HCT116 (cell line): Measurements from ENCODE around the gene MAPKAP1. TPM values are rescaled to one million over a fixed set of nuclear protein-coding genes. Genes with fewer than 3 reads are reported as not detected.

Source experiments
- ATAC-seq: fragments of 200-7000 bp; cut with Tn5 transposase; 2 replicates; pipeline ENCODE4 v1.9.1; 2020; ENCODE audit warnings: mild to moderate bottlenecking, moderate library complexity
- BruUV-seq: library from RNA; stranded (reverse); fragments of 400-500 nt; replicated peaks from 2 replicates; lab custom pipeline; 2021; lab: Mats Ljungman, UMichigan
- CTCF ChIA-PET: fragments of 300-600 bp; sonication (Branson Sonifier 250); formaldehyde crosslinking; loops from one replicate; lab custom pipeline; 2021; ENCODE audit warnings: antibody characterized with exemption; lab: Charles Lee
- POLR2A ChIA-PET: fragments of 300-600, 350-600 bp; sonication (Branson Sonifier 250); formaldehyde crosslinking; loops from one replicate; lab custom pipeline; 2021; ENCODE audit warnings: antibody characterized with exemption; lab: Charles Lee
- RAD21 ChIA-PET, 2 experiments: fragments of 300-600 bp; sonication (Branson Sonifier 250); formaldehyde crosslinking; loops; one replicate each; lab custom pipeline; 2023; ENCODE audit warnings: low total read pairs in 2 of 2; ENCODE audit not compliant: uncharacterized antibody in 2 of 2, unreplicated experiment in 2 of 2, low non-redundant PET in 1 of 2; lab: Charles Lee
- DNase-seq: peaks from one replicate; pipeline ENCODE4 v3.0.0-alpha.2; 2010; ENCODE audit warnings: low read depth, low spot score
- H2AFZ ChIP-seq: fragments of 200-600 bp; shearing (Covaris generic), sonication (generic); 2 replicates; pipeline ENCODE4 v1.6.1; 2017; ENCODE audit warnings: low read depth, mixed run types, mixed read lengths, antibody characterized with exemption, low read length; ENCODE audit not compliant: poor library complexity, severe bottlenecking
- H3K27ac ChIP-seq: 2 replicates; pipeline ENCODE4 v1.5.1; 2012; ENCODE audit warnings: low read depth, low read length
- H3K27me3 ChIP-seq: fragments of 200-600 bp; sonication (generic); 2 replicates; pipeline ENCODE4 v1.6.1; 2016; ENCODE audit warnings: mixed run types, low read length, mixed read lengths; ENCODE audit not compliant: insufficient read depth
- H3K36me3 ChIP-seq, 2 experiments: fragments of 200-500 bp in 1 of 2; fragments of 200-600 bp in 1 of 2; sonication (Bioruptor generic) in 1 of 2; sonication (generic) in 1 of 2; 2 replicates each; pipeline versions ENCODE4 v1.5.1 to v1.6.1; 2014 to 2016; ENCODE audit warnings: low read length in 2 of 2, inconsistent platforms in 1 of 2, mixed read lengths in 1 of 2, mixed run types in 1 of 2; ENCODE audit not compliant: insufficient read depth in 2 of 2, control insufficient read depth in 1 of 2
- H3K4me1 ChIP-seq, 2 experiments: fragments of 200-600 bp in 1 of 2; sonication (generic) in 1 of 2; 2 replicates each; pipeline versions ENCODE4 v1.5.1 to v1.6.1; 2012 to 2017; ENCODE audit warnings: low read length in 2 of 2, inconsistent platforms in 1 of 2, mild to moderate bottlenecking in 1 of 2, mixed read lengths in 1 of 2, mixed run types in 1 of 2, moderate library complexity in 1 of 2; ENCODE audit not compliant: insufficient read depth in 2 of 2, control insufficient read depth in 1 of 2
- H3K4me2 ChIP-seq: fragments of 200-600 bp; sonication (generic); 2 replicates; pipeline ENCODE4 v1.6.1; 2017; ENCODE audit warnings: mixed run types, low read length, mixed read lengths
- H3K4me3 ChIP-seq, 2 experiments: fragments of 200-600 bp in 1 of 2; sonication (generic) in 1 of 2; replicated peaks in 1 of 2; 2 replicates each; pipeline ENCODE4 v1.5.1; 2011 to 2016; ENCODE audit warnings: low read length in 2 of 2, control low read depth in 1 of 2, low read depth in 1 of 2, mild to moderate bottlenecking in 1 of 2, mixed read lengths in 1 of 2, mixed run types in 1 of 2
- H3K79me2 ChIP-seq: fragments of 200-600 bp; sonication (generic); 2 replicates; pipeline ENCODE4 v1.6.1; 2017; ENCODE audit warnings: mild to moderate bottlenecking, mixed run types, low read length, moderate library complexity, mixed read lengths; ENCODE audit not compliant: insufficient read depth
- H3K9ac ChIP-seq: fragments of 200-600 bp; sonication (generic); 2 replicates; pipeline ENCODE4 v1.6.1; 2016; ENCODE audit warnings: low read length, mixed read lengths
- H3K9me2 ChIP-seq: fragments of 200-600 bp; sonication (generic), shearing (Covaris generic); 2 replicates; pipeline ENCODE4 v1.6.1; 2017; ENCODE audit warnings: mixed run types, mild to moderate bottlenecking, moderate library complexity; ENCODE audit not compliant: insufficient read depth
- H3K9me3 ChIP-seq, 2 experiments: fragments of 200-500 bp in 1 of 2; fragments of 200-600 bp in 1 of 2; sonication (Bioruptor generic) in 1 of 2; sonication (generic) in 1 of 2; 2 replicates each; pipeline ENCODE4 v1.6.1; 2014 to 2017; ENCODE audit warnings: low read length in 2 of 2, mixed read lengths in 2 of 2, inconsistent platforms in 1 of 2, low read depth in 1 of 2, mild to moderate bottlenecking in 1 of 2, mixed run types in 1 of 2, moderate library complexity in 1 of 2; ENCODE audit not compliant: control insufficient read depth in 1 of 2, insufficient read depth in 1 of 2
- H4K20me1 ChIP-seq: fragments of 200-600 bp; sonication (generic), shearing (Covaris generic); 2 replicates; pipeline ENCODE4 v1.6.1; 2017; ENCODE audit warnings: mixed run types, mild to moderate bottlenecking, moderate library complexity; ENCODE audit not compliant: insufficient read depth
- CEBPB ChIP-seq: IDR thresholded peaks from 2 replicates; pipeline ENCODE4 v1.6.1; 2012; ENCODE audit warnings: low read depth
- EGR1 ChIP-seq: IDR thresholded peaks from 2 replicates; pipeline ENCODE4 v1.6.1; 2012; ENCODE audit warnings: low read depth
- ELF1 ChIP-seq: IDR thresholded peaks from 2 replicates; pipeline ENCODE4 v1.6.1; 2012; ENCODE audit warnings: low read depth, borderline replicate concordance
- FOSL1 ChIP-seq: IDR thresholded peaks from 2 replicates; pipeline ENCODE4 v1.6.1; 2012; ENCODE audit warnings: low read depth
- POLR2AphosphoS5 ChIP-seq: IDR thresholded peaks from 2 replicates; pipeline ENCODE4 v1.6.1; 2011; ENCODE audit warnings: mild to moderate bottlenecking, low read depth, low read length, moderate library complexity
- SIN3A ChIP-seq: IDR thresholded peaks from 2 replicates; pipeline ENCODE4 v1.6.1; 2012; ENCODE audit warnings: low read depth
- SP1 ChIP-seq: IDR thresholded peaks from 2 replicates; pipeline ENCODE4 v1.6.1; 2012; ENCODE audit warnings: low read depth
- SRF ChIP-seq: IDR thresholded peaks from 2 replicates; pipeline ENCODE4 v1.6.1; 2012; ENCODE audit warnings: low read depth
- TCF7L2 ChIP-seq: IDR thresholded peaks from 2 replicates; pipeline ENCODE4 v1.7.0; 2011; ENCODE audit warnings: borderline replicate concordance, inconsistent platforms; ENCODE audit not compliant: insufficient read depth, insufficient read length; ENCODE audit errors: extremely low read depth
- YY1 ChIP-seq: IDR thresholded peaks from 2 replicates; pipeline ENCODE4 v1.6.1; 2011; ENCODE audit warnings: low read length, low read depth, moderate library complexity, mild to moderate bottlenecking; ENCODE audit not compliant: insufficient replicate concordance; ENCODE audit errors: extremely low read depth
- ZBTB33 ChIP-seq: IDR thresholded peaks from 2 replicates; pipeline ENCODE4 v1.6.1; 2011; ENCODE audit warnings: mild to moderate bottlenecking, low read length, moderate library complexity; ENCODE audit not compliant: insufficient replicate concordance; ENCODE audit errors: extremely low read depth
- ZNF274 ChIP-seq: fragments of 200-500 bp; sonication (Bioruptor generic); IDR thresholded peaks from 2 replicates; pipeline ENCODE4 v1.6.1; 2014; ENCODE audit warnings: mild to moderate bottlenecking, low read depth, low read length, inconsistent platforms
- intact Hi-C: fragments of 100-400 bp; cut with micrococcal nuclease; formaldehyde crosslinking; loops from 2 replicates; pipeline ENCODE4 v1.10.0; 2022
- total RNA-seq: library from RNA; stranded (reverse); gene quantifications from one replicate; pipeline ENCODE4 v1.2.1, GENCODE V29; 2021; ENCODE audit not compliant: unreplicated experiment

Gene MAPKAP1
- total RNA-seq, 1 experiment from 2014 or later, result 72.5 TPM

- intact Hi-C loops, result no loop called here
- H3K4me1 ChIP-seq, result no peaks in the 10 kb centered on the region
- no peak overlapping the region for H3K4me3 ChIP-seq
- DNase-seq (no peak), ATAC-seq (no peak)
- BruUV-seq, result no TSS peak
- H3K9me2 ChIP-seq, result no peaks in the 10 kb centered on the region
- TF ChIP-seq FOSL1, result no peak
- TF ChIP-seq YY1, result no peak
- no peak for TF ChIP-seq ZBTB33
- H3K79me2 ChIP-seq, result no peaks in the 10 kb centered on the region
- no peak overlapping the region for H3K9ac ChIP-seq
- no peaks in the 10 kb centered on the region for H4K20me1 ChIP-seq
- H3K36me3 ChIP-seq, result no peaks in the 10 kb centered on the region
- ChIA-PET CTCF (no interaction called here), RAD21 (no interaction called here), POLR2A (no interaction called here)
- H3K4me2 ChIP-seq, result no peak overlapping the region
- H3K27me3 ChIP-seq, result no peaks in the 10 kb centered on the region
- no peak overlapping the region for H2AFZ ChIP-seq
- no peak overlapping the region for H3K27ac ChIP-seq
- no peaks in the 10 kb centered on the region for H3K9me3 ChIP-seq
These were observed 229.9 kb downstream of the MAPKAP1 start for GRCh38 chr9:125477089-125477544.

GRCh38 chr9:125476645-125477044 lies 230.4 kb downstream of the MAPKAP1 start:
- ChIA-PET RAD21 (no interaction called here), POLR2A (no interaction called here), CTCF (no interaction called here)
- no peaks in the 10 kb centered on the region for H3K36me3 ChIP-seq
- no peaks in the 10 kb centered on the region for H3K4me1 ChIP-seq
- H3K79me2 ChIP-seq, result no peaks in the 10 kb centered on the region
- H3K9me3 ChIP-seq, result no peaks in the 10 kb centered on the region
- no peaks in the 10 kb centered on the region for H3K27me3 ChIP-seq
- no peak overlapping the region for H3K4me2 ChIP-seq
- H3K9me2 ChIP-seq, result no peaks in the 10 kb centered on the region
- DNase-seq (no peak), ATAC-seq (no peak)
- H3K4me3 ChIP-seq, result no peak overlapping the region
- H4K20me1 ChIP-seq, result no peaks in the 10 kb centered on the region
- intact Hi-C loops, result no loop called here
- H3K27ac ChIP-seq, result no peak overlapping the region
- H2AFZ ChIP-seq, result no peak overlapping the region
- H3K9ac ChIP-seq, result no peak overlapping the region
- BruUV-seq, result no TSS peak
- TF ChIP-seq ZBTB33 (no peak), ZNF274 (no peak), TCF7L2 (no peak), YY1 (no peak), FOSL1 (no peak), SRF (no peak), SIN3A (no peak), POLR2AphosphoS5 (no peak), CEBPB (no peak), ELF1 (no peak), EGR1 (no peak), SP1 (no peak)
